ENCODE data around the gene SLC44A3. TPM values are rescaled to one million over a fixed set of nuclear protein-coding genes. Genes with fewer than 3 reads are reported as not detected.

SLC44A3 gene
- total and polyA plus RNA-seq, 2 of the 13 experiments (the other 11 are each of a cell fraction or from before 2014, with no cell fraction given), result 6.8 to 14.1 TPM

DNA sequence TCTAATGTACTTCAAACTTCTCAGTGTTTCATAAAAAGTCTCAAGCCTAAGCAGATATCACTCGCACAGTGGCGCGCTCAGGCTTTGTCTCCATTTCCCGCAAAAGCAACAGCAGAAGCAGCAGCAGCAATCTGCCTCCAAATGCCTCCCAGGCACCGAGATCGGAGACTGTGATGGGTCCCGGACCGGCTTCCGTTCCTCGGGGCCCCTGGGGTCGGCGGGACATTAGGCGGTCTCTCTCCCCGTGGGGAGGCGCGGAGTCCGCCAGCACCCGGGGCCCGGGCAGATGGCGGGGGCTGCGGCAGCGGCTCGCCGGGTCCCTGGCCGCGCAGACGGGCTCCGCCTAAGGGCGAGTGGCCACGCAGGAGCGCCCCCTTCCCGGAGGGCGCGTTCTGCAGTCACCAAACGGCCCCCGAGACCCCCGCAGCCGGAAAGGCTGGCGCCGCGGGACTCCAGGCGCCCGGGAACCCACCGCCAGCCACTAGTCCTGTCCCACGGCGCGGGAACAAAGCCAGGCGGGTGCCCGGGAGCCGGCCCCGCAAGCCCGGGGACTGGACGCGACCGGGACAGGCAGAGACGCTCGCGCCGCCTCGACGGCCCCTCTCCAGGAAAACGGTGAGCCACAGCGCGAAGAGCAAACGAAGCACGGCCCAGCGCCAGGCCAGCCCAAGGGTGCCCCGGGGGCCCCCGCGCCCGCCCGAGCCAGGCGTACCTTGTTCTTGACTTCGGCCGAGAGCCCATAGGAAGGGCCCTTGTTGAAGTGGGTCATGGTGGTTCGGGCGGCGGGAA is 106.2 kb downstream of the SLC44A3 start (continued):
- TF ChIP-seq ZNF777 (CRISPR knock-in tag; IDR thresholded peaks at IDR 0.05) (peak; percentile 93), POLR2A (IDR thresholded peaks at IDR 0.05; ENCODE audit: insufficient read depth in 1 of 2, low read depth in 2 of 2, low read length in 2 of 2) (0 out of 4 replicates have a peak, but pooled peaks of 1 of the 2 experiments have one; percentile 28), AGO1 (IDR thresholded peaks at IDR 0.05; ENCODE audit: low read depth, low read length, poor library complexity, severe bottlenecking) (peak; percentile 21), TBP (CRISPR knock-in tag; IDR thresholded peaks at IDR 0.05) (no peak), REL (CRISPR knock-in tag; conservative IDR thresholded peaks at IDR 0.05) (0 out of 2 replicates have a peak, but pooled peaks have one; percentile 18), SOX13 (IDR thresholded peaks at IDR 0.05) (no peak), SOX13 (CRISPR knock-in tag; conservative IDR thresholded peaks at IDR 0.05 in 1 of 2, IDR thresholded peaks at IDR 0.05 in 1 of 2) (peak in 1 of 2 experiments; percentile 36; a peak in 1 of 4 replicates), ZNF768 (CRISPR knock-in tag; IDR thresholded peaks at IDR 0.05) (0 out of 2 replicates have a peak, but pooled peaks have one; percentile 13), GABPB1 (CRISPR knock-in tag; IDR thresholded peaks at IDR 0.05) (peak; percentile 45), HOXA9 (CRISPR knock-in tag; IDR thresholded peaks at IDR 0.05; ENCODE audit: borderline replicate concordance) (0 out of 2 replicates have a peak, but pooled peaks have one; percentile 52), ZNF335 (CRISPR knock-in tag; IDR thresholded peaks at IDR 0.05) (no peak), SCMH1 (CRISPR knock-in tag; IDR thresholded peaks at IDR 0.05; ENCODE audit: borderline replicate concordance) (no peak), NBN (conservative IDR thresholded peaks at IDR 0.05) (no peak), ZNF501 (CRISPR knock-in tag; IDR thresholded peaks at IDR 0.05) (peak; percentile 50), ZNF747 (CRISPR knock-in tag; IDR thresholded peaks at IDR 0.05; ENCODE audit: borderline replicate concordance) (peak; percentile 3; the same call in 1 of the 2 replicates), ZNF451 (CRISPR knock-in tag; IDR thresholded peaks at IDR 0.05) (peak; percentile 48; the same call in 1 of the 2 replicates), XRCC5 (optimal IDR thresholded peaks at IDR 0.05; ENCODE audit: low read length) (peak; percentile 56), YY1 (IDR thresholded peaks at IDR 0.05; ENCODE audit: insufficient read depth, insufficient replicate concordance, low read depth, low read length) (peak; percentile 45)
- TF ChIP-seq, protein P1, sequence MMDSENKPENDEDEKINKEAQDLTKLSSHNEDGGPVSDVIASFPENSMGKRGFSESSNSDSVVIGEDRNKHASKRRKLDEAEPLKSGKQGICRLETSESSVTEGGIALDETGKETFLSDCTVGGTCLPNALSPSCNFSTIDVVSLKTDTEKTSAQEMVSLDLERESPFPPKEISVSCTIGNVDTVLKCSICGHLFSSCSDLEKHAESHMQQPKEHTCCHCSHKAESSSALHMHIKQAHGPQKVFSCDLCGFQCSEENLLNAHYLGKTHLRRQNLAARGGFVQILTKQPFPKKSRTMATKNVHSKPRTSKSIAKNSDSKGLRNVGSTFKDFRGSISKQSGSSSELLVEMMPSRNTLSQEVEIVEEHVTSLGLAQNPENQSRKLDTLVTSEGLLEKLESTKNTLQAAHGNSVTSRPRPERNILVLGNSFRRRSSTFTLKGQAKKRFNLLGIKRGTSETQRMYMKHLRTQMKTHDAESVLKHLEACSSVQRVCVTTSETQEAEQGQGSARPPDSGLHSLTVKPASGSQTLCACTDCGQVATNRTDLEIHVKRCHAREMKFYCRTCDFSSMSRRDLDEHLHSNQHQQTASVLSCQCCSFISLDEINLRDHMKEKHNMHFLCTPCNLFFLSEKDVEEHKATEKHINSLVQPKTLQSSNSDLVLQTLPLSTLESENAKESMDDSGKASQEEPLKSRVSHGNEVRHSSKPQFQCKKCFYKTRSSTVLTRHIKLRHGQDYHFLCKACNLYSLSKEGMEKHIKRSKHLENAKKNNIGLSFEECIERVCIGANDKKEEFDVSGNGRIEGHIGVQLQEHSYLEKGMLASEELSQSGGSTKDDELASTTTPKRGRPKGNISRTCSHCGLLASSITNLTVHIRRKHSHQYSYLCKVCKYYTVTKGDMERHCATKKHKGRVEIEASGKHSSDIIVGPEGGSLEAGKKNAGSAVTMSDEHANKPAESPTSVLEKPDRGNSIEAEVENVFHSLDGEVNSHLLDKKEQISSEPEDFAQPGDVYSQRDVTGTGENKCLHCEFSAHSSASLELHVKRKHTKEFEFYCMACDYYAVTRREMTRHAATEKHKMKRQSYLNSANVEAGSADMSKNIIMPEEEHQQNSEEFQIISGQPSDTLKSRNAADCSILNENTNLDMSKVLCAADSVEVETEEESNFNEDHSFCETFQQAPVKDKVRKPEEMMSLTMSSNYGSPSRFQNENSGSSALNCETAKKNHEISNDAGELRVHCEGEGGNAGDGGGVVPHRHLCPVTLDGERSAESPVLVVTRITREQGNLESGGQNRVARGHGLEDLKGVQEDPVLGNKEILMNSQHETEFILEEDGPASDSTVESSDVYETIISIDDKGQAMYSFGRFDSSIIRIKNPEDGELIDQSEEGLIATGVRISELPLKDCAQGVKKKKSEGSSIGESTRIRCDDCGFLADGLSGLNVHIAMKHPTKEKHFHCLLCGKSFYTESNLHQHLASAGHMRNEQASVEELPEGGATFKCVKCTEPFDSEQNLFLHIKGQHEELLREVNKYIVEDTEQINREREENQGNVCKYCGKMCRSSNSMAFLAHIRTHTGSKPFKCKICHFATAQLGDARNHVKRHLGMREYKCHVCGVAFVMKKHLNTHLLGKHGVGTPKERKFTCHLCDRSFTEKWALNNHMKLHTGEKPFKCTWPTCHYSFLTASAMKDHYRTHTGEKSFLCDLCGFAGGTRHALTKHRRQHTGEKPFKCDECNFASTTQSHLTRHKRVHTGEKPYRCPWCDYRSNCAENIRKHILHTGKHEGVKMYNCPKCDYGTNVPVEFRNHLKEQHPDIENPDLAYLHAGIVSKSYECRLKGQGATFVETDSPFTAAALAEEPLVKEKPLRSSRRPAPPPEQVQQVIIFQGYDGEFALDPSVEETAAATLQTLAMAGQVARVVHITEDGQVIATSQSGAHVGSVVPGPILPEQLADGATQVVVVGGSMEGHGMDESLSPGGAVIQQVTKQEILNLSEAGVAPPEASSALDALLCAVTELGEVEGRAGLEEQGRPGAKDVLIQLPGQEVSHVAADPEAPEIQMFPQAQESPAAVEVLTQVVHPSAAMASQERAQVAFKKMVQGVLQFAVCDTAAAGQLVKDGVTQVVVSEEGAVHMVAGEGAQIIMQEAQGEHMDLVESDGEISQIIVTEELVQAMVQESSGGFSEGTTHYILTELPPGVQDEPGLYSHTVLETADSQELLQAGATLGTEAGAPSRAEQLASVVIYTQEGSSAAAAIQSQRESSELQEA (CRISPR knock-in tag; IDR thresholded peaks at IDR 0.05; ENCODE audit: not compliant biosample characterization), result peak; percentile 21
- TF ChIP-seq, protein P2, sequence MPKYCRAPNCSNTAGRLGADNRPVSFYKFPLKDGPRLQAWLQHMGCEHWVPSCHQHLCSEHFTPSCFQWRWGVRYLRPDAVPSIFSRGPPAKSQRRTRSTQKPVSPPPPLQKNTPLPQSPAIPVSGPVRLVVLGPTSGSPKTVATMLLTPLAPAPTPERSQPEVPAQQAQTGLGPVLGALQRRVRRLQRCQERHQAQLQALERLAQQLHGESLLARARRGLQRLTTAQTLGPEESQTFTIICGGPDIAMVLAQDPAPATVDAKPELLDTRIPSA (CRISPR knock-in tag; IDR thresholded peaks at IDR 0.05; ENCODE audit: borderline replicate concordance), result peak; percentile 6; the same call in 1 of the 2 replicates

Data from HepG2 (cell line).